Activated CD8-positive, alpha-beta T cell treated with anti-CD3 and anti-CD28 coated beads for 36 hours (primary cell): ENCODE measurements around the gene LPP. TPM values are rescaled to one million over a fixed set of nuclear protein-coding genes. Genes with fewer than 3 reads are reported as not detected.

ENCODE experiments used
- ATAC-seq: fragments of 200-7000 bp; cut with Tn5 transposase; one replicate; pipeline ENCODE4 v1.10.0; 2021; ENCODE audit warnings: mild to moderate bottlenecking, moderate library complexity
- CTCF ChIA-PET: fragments of 350-600 bp; sonication (Branson Sonifier 250); formaldehyde crosslinking; loops from one replicate; lab custom pipeline; 2021; ENCODE audit warnings: antibody characterized with exemption; lab: Charles Lee
- POLR2A ChIA-PET: fragments of 350-600 bp; sonication (Branson Sonifier 250); formaldehyde crosslinking; loops from one replicate; lab custom pipeline; 2021; ENCODE audit warnings: antibody characterized with exemption; lab: Charles Lee
- DNase-seq: peaks from one replicate; pipeline ENCODE4 v3.0.0-alpha.2; 2020
- H3K27ac Mint-ChIP-seq: one replicate; pipeline ENCODE4 v1.8.0; 2021; ENCODE audit warnings: mild to moderate bottlenecking, mixed read lengths
- H3K27me3 Mint-ChIP-seq: one replicate; pipeline ENCODE4 v1.8.0; 2021; ENCODE audit warnings: mixed read lengths
- H3K36me3 Mint-ChIP-seq: one replicate; pipeline ENCODE4 v1.8.0; 2021; ENCODE audit warnings: low read depth, mixed read lengths
- H3K4me1 Mint-ChIP-seq: one replicate; pipeline ENCODE4 v1.8.0; 2021; ENCODE audit warnings: low read depth, mixed read lengths
- H3K4me3 Mint-ChIP-seq: one replicate; pipeline ENCODE4 v1.8.0; 2021; ENCODE audit warnings: mild to moderate bottlenecking, moderate library complexity, mixed read lengths
- H3K9me3 Mint-ChIP-seq: one replicate; pipeline ENCODE4 v1.8.0; 2021; ENCODE audit warnings: mixed read lengths
- CTCF ChIP-seq: fragments of 200-600 bp; IDR thresholded peaks from one replicate; pipeline ENCODE4 v1.8.0; 2022; ENCODE audit warnings: antibody characterized with exemption, mild to moderate bottlenecking
- intact Hi-C: fragments of 100-400 bp; cut with micrococcal nuclease; formaldehyde crosslinking; loops from one replicate; pipeline ENCODE4 v1.10.0; 2022
- total RNA-seq, 2 experiments: library from RNA; stranded (reverse); gene quantifications; one replicate each; pipeline ENCODE4 v1.2.3, GENCODE V29; 2021

LPP gene
- total RNA-seq, 2 experiments from 2014 or later = 16.4 to 22.6 TPM

- ChIA-PET CTCF (interaction anchor here (1.0 to 1.9 kb wide), 4 partner anchors 10 to 436 kb away, joined by 3 to 7 read pairs (median 3); no protein-coding TSS in a partner anchor), POLR2A (no interaction called here)
- DNase-seq = no peak
- peaks cover 36% of the 10 kb centered on the region for H3K4me1 Mint-ChIP-seq
- no peaks in the 10 kb centered on the region for H3K27me3 Mint-ChIP-seq
- intact Hi-C loops = no loop called here
- no peak for ATAC-seq
- no peak for TF ChIP-seq CTCF
- H3K36me3 Mint-ChIP-seq = no peaks in the 10 kb centered on the region
- H3K9me3 Mint-ChIP-seq = no peaks in the 10 kb centered on the region
- no peak overlapping the region for H3K4me3 Mint-ChIP-seq
- H3K27ac Mint-ChIP-seq = no peak overlapping the region
Observed at GRCh38 chr3:188176476-188176875, 22.5 kb downstream of the LPP start.

GRCh38 chr3:188176884-188177283 lies 22.9 kb downstream of the LPP start:
- Mint-ChIP-seq H3K4me1 (peaks cover 32% of the 10 kb centered on the region), H3K9me3 (no peaks in the 10 kb centered on the region), H3K36me3 (peaks cover 2% of the 10 kb centered on the region), H3K27me3 (no peaks in the 10 kb centered on the region), H3K27ac (no peak overlapping the region), H3K4me3 (no peak overlapping the region)
- ChIA-PET CTCF (interaction anchor here (1.0 to 1.9 kb wide), 2 partner anchors 11 to 437 kb away, joined by 3 to 7 read pairs; no protein-coding TSS in a partner anchor), POLR2A (no interaction called here)
- intact Hi-C loops = no loop called here
- TF ChIP-seq CTCF = no peak
- no peak for DNase-seq
- no peak for ATAC-seq

- Mint-ChIP-seq H3K36me3 (peaks cover 2% of the 10 kb centered on the region), H3K4me1 (peaks cover 32% of the 10 kb centered on the region)
Observed at GRCh38 chr3:188177721-188178120, 23.8 kb downstream of the LPP start.

DNA sequence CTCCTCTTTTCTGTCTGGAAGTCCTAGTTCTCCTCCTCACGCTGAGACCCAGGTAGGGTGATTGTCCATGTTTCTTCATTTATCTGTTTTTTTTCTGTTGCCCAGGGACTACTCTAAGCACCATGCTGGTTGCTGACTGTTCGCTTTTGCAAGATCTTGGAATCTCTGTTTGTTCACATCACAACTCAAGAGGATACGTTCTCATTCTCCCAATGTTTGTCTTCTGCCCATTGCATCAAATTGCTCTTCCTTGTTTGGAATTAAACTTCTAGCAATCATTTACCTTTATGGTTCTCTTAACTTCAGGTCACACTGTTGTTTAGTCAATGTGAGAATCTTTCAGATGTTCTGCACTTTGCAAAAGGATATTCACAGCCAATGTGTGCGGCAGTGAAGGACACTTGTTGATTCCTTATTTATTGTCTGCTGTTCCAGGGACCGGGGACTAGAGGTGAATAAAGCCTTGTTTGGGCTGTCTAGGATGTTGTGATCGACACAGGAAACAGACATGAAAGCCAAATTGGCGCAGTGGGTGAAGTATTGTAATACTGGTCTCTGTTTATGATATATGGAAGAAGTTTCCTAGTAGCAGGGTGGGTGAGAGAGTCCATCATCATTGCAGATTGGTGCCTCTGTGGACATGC lies 24.5 kb downstream of the LPP start:
- ChIA-PET POLR2A (interaction anchor here (0.6 kb wide), 1 partner anchor 63 kb away, joined by 3 read pairs; no protein-coding TSS in a partner anchor), CTCF (no interaction called here)
- Mint-ChIP-seq H3K36me3 (peaks cover 2% of the 10 kb centered on the region), H3K27ac (no peak overlapping the region), H3K27me3 (no peaks in the 10 kb centered on the region), H3K4me3 (no peak overlapping the region), H3K9me3 (no peaks in the 10 kb centered on the region), H3K4me1 (peaks cover 32% of the 10 kb centered on the region)
- DNase-seq (no peak), ATAC-seq (no peak)
- TF ChIP-seq CTCF = no peak
- intact Hi-C loops = no loop called here

More at GRCh38 chr3:188177721-188178120, 23.8 kb downstream of the LPP start:
- ChIA-PET POLR2A (no interaction called here), CTCF (interaction anchor here (0.7 to 1.9 kb wide), 2 partner anchors 10 to 33 kb away, joined by 3 to 7 read pairs; no protein-coding TSS in a partner anchor)
- ATAC-seq = no peak
- no peak overlapping the region for H3K4me3 Mint-ChIP-seq
- H3K27ac Mint-ChIP-seq = no peak overlapping the region
- H3K27me3 Mint-ChIP-seq = no peaks in the 10 kb centered on the region
- intact Hi-C loops = no loop called here
- H3K9me3 Mint-ChIP-seq = no peaks in the 10 kb centered on the region
- TF ChIP-seq CTCF = no peak
- DNase-seq = no peak
